GM23338 (cell line): Measurements from ENCODE around the gene NME9. TPM values are rescaled to one million over a fixed set of nuclear protein-coding genes. Genes with fewer than 3 reads are reported as not detected.

ENCODE experiments used
- ATAC-seq: fragments of 200-7000 bp; cut with Tn5 transposase; 3 replicates; pipeline ENCODE4 v1.9.1; 2020
- DNase-seq: peaks from one replicate; pipeline ENCODE4 v3.0.0-alpha.2; 2015; ENCODE audit warnings: low spot score
- H2AFZ ChIP-seq: fragments of 200-600 bp; sonication (generic); 2 replicates; pipeline ENCODE4 v1.8.0; 2016; ENCODE audit warnings: antibody characterized with exemption, mild to moderate bottlenecking, moderate library complexity
- H3F3A ChIP-seq: fragments of 200-600 bp; sonication (generic); replicated peaks from 2 replicates; pipeline ENCODE4 v1.8.0; 2017; ENCODE audit warnings: antibody characterized with exemption, mixed run types, low read depth
- H3K27ac ChIP-seq: fragments of 200-600 bp; sonication (generic); 2 replicates; pipeline ENCODE4 v1.6.1; 2016; ENCODE audit warnings: low read depth
- H3K27me3 ChIP-seq: fragments of 200-600 bp; sonication (generic); 2 replicates; pipeline ENCODE4 v1.8.0; 2016; ENCODE audit warnings: mild to moderate bottlenecking, mixed run types, moderate library complexity; ENCODE audit not compliant: insufficient read depth
- H3K36me3 ChIP-seq: fragments of 200-600 bp; sonication (generic); 2 replicates; pipeline ENCODE4 v1.8.0; 2016; ENCODE audit warnings: mild to moderate bottlenecking; ENCODE audit not compliant: insufficient read depth
- H3K4me1 ChIP-seq: fragments of 200-600 bp; sonication (generic); 2 replicates; pipeline ENCODE4 v1.8.0; 2016; ENCODE audit warnings: mild to moderate bottlenecking, moderate library complexity; ENCODE audit not compliant: insufficient read depth
- H3K4me2 ChIP-seq: fragments of 200-600 bp; sonication (generic); 2 replicates; pipeline ENCODE4 v1.7.1; 2017; ENCODE audit warnings: mixed run types
- H3K4me3 ChIP-seq: fragments of 200-600 bp; sonication (generic); 2 replicates; pipeline ENCODE4 v1.6.1; 2016; ENCODE audit warnings: mixed run types
- H3K79me2 ChIP-seq: fragments of 200-600 bp; sonication (generic); replicated peaks from 2 replicates; pipeline ENCODE4 v1.8.0; 2017; ENCODE audit warnings: mild to moderate bottlenecking; ENCODE audit not compliant: insufficient read depth
- H3K9me2 ChIP-seq: fragments of 200-600 bp; sonication (generic); 2 replicates; pipeline ENCODE4 v1.8.0; 2017; ENCODE audit not compliant: insufficient read depth
- H4K20me1 ChIP-seq: fragments of 200-600 bp; sonication (generic); replicated peaks from 2 replicates; pipeline ENCODE4 v1.8.0; 2017; ENCODE audit warnings: mild to moderate bottlenecking; ENCODE audit not compliant: insufficient read depth
- H3K27ac Mint-ChIP-seq: 2 replicates; pipeline ENCODE4 v1.8.0; 2020; ENCODE audit warnings: inconsistent platforms, mild to moderate bottlenecking, moderate library complexity, mixed read lengths
- H3K27me3 Mint-ChIP-seq: 3 replicates; pipeline ENCODE4 v1.8.0; 2022; ENCODE audit warnings: low read depth, mild to moderate bottlenecking, moderate library complexity, mixed read lengths, inconsistent platforms; ENCODE audit not compliant: insufficient read depth, poor library complexity
- H3K36me3 Mint-ChIP-seq: 3 replicates; pipeline ENCODE4 v1.8.0; 2021; ENCODE audit warnings: low read depth, mild to moderate bottlenecking, inconsistent platforms, moderate library complexity, mixed read lengths
- H3K4me1 Mint-ChIP-seq: 3 replicates; pipeline ENCODE4 v1.8.0; 2020; ENCODE audit warnings: mild to moderate bottlenecking, inconsistent platforms, mixed read lengths
- H3K4me3 Mint-ChIP-seq: 3 replicates; pipeline ENCODE4 v1.8.0; 2021; ENCODE audit warnings: moderate library complexity, mild to moderate bottlenecking, inconsistent platforms, mixed read lengths
- H3K9me3 Mint-ChIP-seq: 3 replicates; pipeline ENCODE4 v1.8.0; 2020; ENCODE audit warnings: moderate library complexity, mild to moderate bottlenecking, inconsistent platforms, mixed read lengths
- CTCF ChIP-seq, 2 experiments: fragments of 200-600 bp in 1 of 2; sonication (generic) in 1 of 2; conservative IDR thresholded peaks; 2 replicates each; pipeline versions ENCODE4 v1.5.1 to v1.6.1; 2016 to 2017; ENCODE audit warnings: antibody characterized with exemption in 2 of 2, low read depth in 2 of 2, mild to moderate bottlenecking in 2 of 2, moderate library complexity in 1 of 2
- EZH2 ChIP-seq: fragments of 200-600 bp; sonication (generic); IDR thresholded peaks from one replicate; pipeline ENCODE4 v1.8.0; 2017; ENCODE audit warnings: antibody characterized with exemption, mild to moderate bottlenecking, low read depth; ENCODE audit not compliant: unreplicated experiment
- JUNB ChIP-seq: IDR thresholded peaks from one replicate; pipeline ENCODE4 v1.6.1; 2016; ENCODE audit warnings: antibody characterized with exemption; ENCODE audit not compliant: unreplicated experiment
- NANOG ChIP-seq: IDR thresholded peaks from 2 replicates; pipeline ENCODE4 v1.6.1; 2016; ENCODE audit warnings: antibody characterized with exemption, borderline replicate concordance
- POLR2AphosphoS5 ChIP-seq: IDR thresholded peaks from 2 replicates; pipeline ENCODE4 v1.6.1; 2016; ENCODE audit warnings: antibody characterized with exemption, low read depth
- STAT1 ChIP-seq: IDR thresholded peaks from one replicate; pipeline ENCODE4 v1.6.1; 2016; ENCODE audit warnings: antibody characterized with exemption; ENCODE audit not compliant: unreplicated experiment
- ZNF462 ChIP-seq: fragments of 250-450 bp; sonication (Bioruptor Pico); IDR thresholded peaks from 2 replicates; pipeline ENCODE4 v1.5.0; 2020; ENCODE audit warnings: mild to moderate bottlenecking, moderate library complexity
- polyA plus RNA-seq: library from polyadenylated mRNA; unstranded; fragments of >200 nt; fragmentation: Nextera tagmentation; extraction: Ambion mirVana; gene quantifications from 2 replicates; pipeline ENCODE4 v1.2.1, GENCODE V29; 2016
- total RNA-seq: library from RNA; depleted of rRNA; stranded (reverse); fragments of >200 nt; shearing (Covaris generic); gene quantifications from 2 replicates; pipeline ENCODE4 v1.2.3, GENCODE V29; 2014

NME9 gene
- total and polyA plus RNA-seq, 2 experiments from 2014 or later: 0.14 to 2.0 TPM

- TF ChIP-seq CTCF (conservative IDR thresholded peaks at IDR 0.05; ENCODE audit: low read depth in 2 of 2) (no peak), POLR2AphosphoS5 (no peak)
Measured at GRCh38 chr3:138297876-138298275, 31.8 kb downstream of the NME9 start (continued).

- Mint-ChIP-seq H3K4me3 (no peak overlapping the region), H3K27ac (no peak overlapping the region), H3K27me3 (peaks cover 8% of the 10 kb centered on the region), H3K4me1 (no peaks in the 10 kb centered on the region), H3K9me3 (no peaks in the 10 kb centered on the region), H3K36me3 (peaks cover 16% of the 10 kb centered on the region)
- Histone ChIP-seq H3K27me3 (no peaks in the 10 kb centered on the region), H4K20me1 (no peaks in the 10 kb centered on the region; the same call in 1 of the 2 replicates), H3K27ac (no peak overlapping the region), H2AFZ (no peak overlapping the region), H3F3A (no peaks in the 10 kb centered on the region), H3K79me2 (no peaks in the 10 kb centered on the region), H3K4me3 (no peak overlapping the region), H3K9me2 (no peaks in the 10 kb centered on the region), H3K36me3 (no peaks in the 10 kb centered on the region), H3K4me1 (no peaks in the 10 kb centered on the region), H3K4me2 (no peak overlapping the region)
- ATAC-seq: no peak
- no peak for DNase-seq
- TF ChIP-seq NANOG (no peak), STAT1 (no peak), JUNB (no peak), ZNF462 (no peak), EZH2 (no peak)
Measured at GRCh38 chr3:138297059-138297607, 32.5 kb downstream of the NME9 start.
